GM18517 (cell line): Measurements from ENCODE around the gene TEX261.
"Not testable (repeated sequence)": the region's sequence is repeated elsewhere in the genome, so short reads cannot be mapped to it uniquely, and the experiment has no call there.

Experiments
- ATAC-seq: cut with Tn5 transposase; IDR thresholded peaks from one replicate; pipeline ENCODE4 v1.9.1; 2021; ENCODE audit warnings: mild to moderate bottlenecking, moderate library complexity; ENCODE audit not compliant: unreplicated experiment

TEX261 gene

GRCh38 chr2:70994699-70995425 lies at the start of gene TEX261:
TEX261 (minus strand) TSS chr2:70994873; CDS start chr2:70994757, 116 bp downstream.
- ATAC-seq, result peak; percentile 89

- ATAC-seq, result no peak
These were observed 49.1 kb upstream of the TEX261 start for GRCh38 chr2:71043531-71044407.

- ATAC-seq, result no peak
These were observed 47.6 kb upstream of the TEX261 start for GRCh38 chr2:71042287-71042686.

- not testable (repeated sequence) for ATAC-seq
These were observed 41.6 kb upstream of the TEX261 start for GRCh38 chr2:71036296-71036695.

- ATAC-seq, result not testable (repeated sequence)
These were observed 29.0 kb upstream of the TEX261 start for GRCh38 chr2:71023553-71024243.

- ATAC-seq, result not testable (repeated sequence)
These were observed 26.7 kb upstream of the TEX261 start for GRCh38 chr2:71021394-71021793.

- ATAC-seq, result not testable (repeated sequence)
These were observed 25.3 kb upstream of the TEX261 start for GRCh38 chr2:71019989-71020388.

GRCh38 chr2:71018625-71019024 lies 24.0 kb upstream of the TEX261 start:
- no peak for ATAC-seq

GRCh38 chr2:71011786-71012185 lies 17.1 kb upstream of the TEX261 start:
- ATAC-seq, result not testable (repeated sequence)

GRCh38 chr2:71008342-71008741 lies 13.7 kb upstream of the TEX261 start:
- ATAC-seq, result no peak

GRCh38 chr2:71006955-71007799 lies 12.5 kb upstream of the TEX261 start:
- ATAC-seq, result no peak

GRCh38 chr2:71006323-71006722 lies 11.7 kb upstream of the TEX261 start:
- ATAC-seq, result no peak

GRCh38 chr2:71005271-71006202 lies 10.9 kb upstream of the TEX261 start:
- no peak for ATAC-seq

- ATAC-seq, result no peak
These were observed 10.2 kb upstream of the TEX261 start for GRCh38 chr2:71004857-71005256.

GRCh38 chr2:71003966-71004755 lies 9.5 kb upstream of the TEX261 start:
- ATAC-seq, result no peak

- ATAC-seq, result no peak
These were observed 8.7 kb upstream of the TEX261 start for GRCh38 chr2:71003396-71003795.

- ATAC-seq, result no peak
These were observed 7.4 kb upstream of the TEX261 start for GRCh38 chr2:71001981-71002570.

- no peak for ATAC-seq
These were observed 6.9 kb upstream of the TEX261 start for GRCh38 chr2:71001592-71001927.
